Kidney (tissue), 14 donors: ENCODE data around the gene SRR. TPM values are rescaled to one million over a fixed set of nuclear protein-coding genes. Genes with fewer than 3 reads are reported as not detected.

Experiments
- DNase-seq, 5 donors: peaks; one replicate each; pipeline ENCODE4 v3.0.0-alpha.2; 2013 to 2020
- FAIRE-seq: peaks from 2 replicates; lab custom pipeline; 2012; peaks lifted over from hg19 to GRCh38; lab: Jason Lieb, UNC
- H3K27ac ChIP-seq, 2 donors: one replicate each; pipeline ENCODE4 v1.7.0; 2013; ENCODE audit warnings: low read depth in 2 of 2, low read length in 2 of 2, inconsistent platforms in 1 of 2
- H3K27me3 ChIP-seq: one replicate; pipeline ENCODE4 v1.7.1; 2013; ENCODE audit warnings: low read length, inconsistent platforms; ENCODE audit not compliant: control insufficient read depth, insufficient read depth
- H3K36me3 ChIP-seq, 3 donors: one replicate each; pipeline versions ENCODE4 v1.7.0 to v1.7.1; 2013; ENCODE audit warnings: low read length in 3 of 3, control low read depth in 1 of 3, inconsistent platforms in 1 of 3; ENCODE audit not compliant: insufficient read depth in 3 of 3, control insufficient read depth in 2 of 3
- H3K4me1 ChIP-seq, 3 donors: one replicate each; pipeline versions ENCODE4 v1.7.0 to v1.7.1; 2013; ENCODE audit warnings: low read length in 3 of 3, inconsistent platforms in 1 of 3, low read depth in 1 of 3; ENCODE audit not compliant: control insufficient read depth in 2 of 3, insufficient read depth in 2 of 3
- H3K4me3 ChIP-seq, 3 donors: one replicate each; pipeline versions ENCODE4 v1.7.0 to v1.8.1; 2013; ENCODE audit warnings: low read length in 3 of 3, control low read depth in 1 of 3, inconsistent platforms in 1 of 3
- H3K9ac ChIP-seq, 3 donors: one replicate each; pipeline versions ENCODE4 v1.7.0 to v1.7.1; 2013; ENCODE audit warnings: low read length in 3 of 3, control low read depth in 1 of 3, inconsistent platforms in 1 of 3
- H3K9me3 ChIP-seq, 3 donors: one replicate each; pipeline versions ENCODE4 v1.7.0 to v1.7.1; 2013; ENCODE audit warnings: low read length in 3 of 3, control low read depth in 1 of 3, inconsistent platforms in 1 of 3; ENCODE audit not compliant: control insufficient read depth in 2 of 3, insufficient read depth in 1 of 3
- intact Hi-C: fragments of 100-400 bp; cut with DNase I; formaldehyde crosslinking; loops from one replicate; pipeline ENCODE4 v1.11.1; 2022
- polyA plus RNA-seq: library from polyadenylated mRNA; stranded (reverse); fragments of 350-450 nt; fragmentation: Illumina TruSeq; extraction: RNeasy Lipid Tissue Mini Kit (QIAGEN cat#74804); gene quantifications from one replicate; pipeline ENCODE4 v1.2.3, GENCODE V29; 2014; ENCODE audit warnings: low read depth, low replicate concordance; ENCODE audit not compliant: insufficient read depth
- total RNA-seq: library from RNA; stranded (reverse); fragmentation: NEBNext Ultra II Directional; extraction: Animal tissue kit (Norgen Biotek cat#: 25700); gene quantifications from one replicate; pipeline ENCODE4 v1.2.1, GENCODE V29; 2021
- TF ChIP-seq, protein P1 (sequence below): IDR thresholded peaks from 3 replicates; pipeline ENCODE4 v1.5.1; 2012; ENCODE audit warnings: mild to moderate bottlenecking, moderate library complexity, borderline replicate concordance; ENCODE audit not compliant: insufficient read depth; ENCODE audit errors: extremely low read depth
- donor health status: control.
- donor health status: control.
- donor health status: control.
- donor health status: control.
- donor health status: control.
- donor health status: DM: yes; HTN: yes; CAD: no.
- donor health status: Normal renal cell carcinoma (clear cell type).

Gene SRR
- total and polyA plus RNA-seq, 2 donors from 2014 or later: 3.5 to 10.0 TPM

DNA sequence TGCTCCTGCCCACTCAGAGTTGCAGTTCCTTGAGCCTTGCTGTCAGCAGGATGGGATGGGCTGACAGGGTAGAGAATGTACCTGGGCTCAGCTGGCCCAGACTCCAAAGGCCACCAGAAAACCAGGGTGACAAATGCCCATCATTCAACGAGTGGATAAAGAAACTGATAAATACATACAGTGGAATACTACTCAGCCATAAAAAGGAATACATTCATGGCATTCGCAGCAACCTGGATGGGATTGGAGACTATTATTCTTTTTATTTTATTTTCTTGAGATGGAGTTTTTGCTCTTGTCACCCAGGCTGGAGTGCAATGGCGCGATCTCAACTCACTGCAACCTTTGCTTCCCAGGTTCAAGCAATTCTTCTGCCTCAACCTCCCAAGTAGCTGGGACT is 53.5 kb downstream of the SRR start:
- FAIRE-seq (no peak), DNase-seq (no peak)
- H3K27ac ChIP-seq: no peak overlapping the region
- H3K27me3 ChIP-seq: no peaks in the 10 kb centered on the region
- no peaks in the 10 kb centered on the region for H3K36me3 ChIP-seq
- intact Hi-C loops: no loop called here
- TF ChIP-seq, protein P1, sequence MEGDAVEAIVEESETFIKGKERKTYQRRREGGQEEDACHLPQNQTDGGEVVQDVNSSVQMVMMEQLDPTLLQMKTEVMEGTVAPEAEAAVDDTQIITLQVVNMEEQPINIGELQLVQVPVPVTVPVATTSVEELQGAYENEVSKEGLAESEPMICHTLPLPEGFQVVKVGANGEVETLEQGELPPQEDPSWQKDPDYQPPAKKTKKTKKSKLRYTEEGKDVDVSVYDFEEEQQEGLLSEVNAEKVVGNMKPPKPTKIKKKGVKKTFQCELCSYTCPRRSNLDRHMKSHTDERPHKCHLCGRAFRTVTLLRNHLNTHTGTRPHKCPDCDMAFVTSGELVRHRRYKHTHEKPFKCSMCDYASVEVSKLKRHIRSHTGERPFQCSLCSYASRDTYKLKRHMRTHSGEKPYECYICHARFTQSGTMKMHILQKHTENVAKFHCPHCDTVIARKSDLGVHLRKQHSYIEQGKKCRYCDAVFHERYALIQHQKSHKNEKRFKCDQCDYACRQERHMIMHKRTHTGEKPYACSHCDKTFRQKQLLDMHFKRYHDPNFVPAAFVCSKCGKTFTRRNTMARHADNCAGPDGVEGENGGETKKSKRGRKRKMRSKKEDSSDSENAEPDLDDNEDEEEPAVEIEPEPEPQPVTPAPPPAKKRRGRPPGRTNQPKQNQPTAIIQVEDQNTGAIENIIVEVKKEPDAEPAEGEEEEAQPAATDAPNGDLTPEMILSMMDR: no peak
- H3K9ac ChIP-seq: no peak overlapping the region
- H3K4me1 ChIP-seq: peaks cover 0 to 4% (median 0%) of the 10 kb centered on the region in 3 donors
- no peak overlapping the region for H3K4me3 ChIP-seq
- no peaks in the 10 kb centered on the region for H3K9me3 ChIP-seq

DNA sequence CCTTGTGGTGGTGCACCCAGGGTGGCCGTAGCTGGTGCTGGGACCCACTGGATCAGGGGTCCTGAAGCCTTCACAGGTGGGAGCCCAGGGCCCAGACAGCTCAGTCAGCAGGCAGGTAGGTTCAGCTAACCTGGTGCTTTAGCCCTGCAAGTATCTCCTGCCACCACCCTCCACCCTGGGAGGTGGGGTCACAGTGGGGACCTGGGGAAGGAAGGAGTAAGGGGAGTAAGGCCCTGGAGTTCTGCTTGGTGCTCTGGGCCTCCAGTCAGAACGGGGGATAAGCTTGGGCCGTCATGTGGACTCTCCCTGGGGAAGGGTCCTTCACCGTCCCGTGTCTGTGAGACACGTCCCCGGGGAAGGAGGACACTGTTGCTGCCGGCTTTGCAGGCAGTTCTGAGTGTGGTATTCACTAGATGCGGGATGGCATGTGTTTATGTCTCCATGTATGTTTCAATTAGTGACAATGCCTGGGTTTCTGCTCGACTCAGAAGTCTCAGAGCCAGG is 54.2 kb downstream of the SRR start:
- Histone ChIP-seq H3K4me1 (peaks cover 0 to 4% (median 0%) of the 10 kb centered on the region in 3 donors), H3K9me3 (no peaks in the 10 kb centered on the region), H3K9ac (no peak overlapping the region), H3K36me3 (peaks cover 0 to 4% (median 0%) of the 10 kb centered on the region in 3 donors), H3K4me3 (no peak overlapping the region), H3K27ac (no peak overlapping the region), H3K27me3 (no peaks in the 10 kb centered on the region)
- FAIRE-seq (no peak), DNase-seq (peak in 1 of 5 donors; percentile 54)
- TF ChIP-seq, protein P1: no peak
- intact Hi-C loops: no loop called here

DNA sequence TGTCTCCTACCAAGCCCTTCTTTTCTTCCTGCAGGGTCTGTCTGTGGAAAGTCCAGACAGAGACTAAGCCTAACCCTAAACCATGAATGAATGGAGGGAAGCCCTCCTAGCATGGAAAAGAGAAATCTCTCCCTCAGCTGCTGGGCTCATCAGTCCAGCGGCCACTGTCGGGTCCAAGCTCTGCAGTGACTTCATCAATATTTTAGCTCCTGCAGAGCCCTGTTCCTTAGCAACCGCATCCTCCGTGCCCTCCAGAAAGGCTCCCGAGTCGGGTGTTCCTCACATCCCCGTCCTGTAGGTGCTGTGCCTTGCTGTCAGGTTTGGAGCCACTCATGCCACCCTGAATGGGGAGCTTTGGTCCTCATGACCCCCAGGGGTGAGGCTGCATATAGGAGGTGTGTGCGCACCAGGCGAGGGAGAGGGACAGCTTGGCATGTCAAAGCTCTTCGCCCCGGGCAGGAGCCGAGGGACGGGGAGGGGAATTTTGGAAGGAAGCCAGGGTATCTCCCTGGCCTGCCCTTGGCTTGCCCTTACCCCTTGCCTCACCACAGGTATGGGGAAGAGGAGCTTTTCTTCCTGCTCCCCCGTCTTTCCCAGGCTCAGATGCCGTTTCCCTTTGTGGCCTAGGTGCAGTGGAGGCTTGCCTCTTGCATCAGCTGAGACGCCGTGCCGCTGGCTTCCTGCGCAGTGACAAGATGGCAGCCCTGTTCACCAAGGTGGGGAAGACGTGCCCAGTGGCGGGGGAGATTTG is 57.4 kb downstream of the SRR start:
- intact Hi-C loops: no loop called here
- Histone ChIP-seq H3K4me1 (peaks cover 0 to 4% (median 0%) of the 10 kb centered on the region in 3 donors), H3K4me3 (no peak overlapping the region), H3K9ac (no peak overlapping the region), H3K27me3 (no peaks in the 10 kb centered on the region), H3K9me3 (no peaks in the 10 kb centered on the region), H3K36me3 (peaks cover 0 to 14% (median 4%) of the 10 kb centered on the region in 3 donors), H3K27ac (no peak overlapping the region)
- TF ChIP-seq, protein P1: no peak
- FAIRE-seq (no peak), DNase-seq (peak in 1 of 5 donors; percentile 54)
